Cardiac muscle cell (in vitro differentiated cells and primary cell): ENCODE data around the gene KLF15. TPM values are rescaled to one million over a fixed set of nuclear protein-coding genes. Genes with fewer than 3 reads are reported as not detected.

Source experiments
- DNase-seq, 2 donors: peaks; one replicate each; pipeline versions ENCODE4 v3.0.0 to v3.0.0-alpha.2; 2010 to 2017; ENCODE audit warnings: low read depth in 1 of 2, low spot score in 1 of 2
- H3K27ac ChIP-seq: fragments of 200-600 bp; sonication (generic); 2 replicates; pipeline ENCODE4 v1.5.1; 2016
- H3K27me3 ChIP-seq: fragments of 200-600 bp; sonication (generic); 2 replicates; pipeline ENCODE4 v1.6.0; 2016; ENCODE audit warnings: control low read depth
- H3K36me3 ChIP-seq: fragments of 200-600 bp; sonication (generic); 2 replicates; pipeline ENCODE4 v1.5.1; 2016; ENCODE audit warnings: control low read depth
- H3K4me1 ChIP-seq: fragments of 200-600 bp; sonication (generic); 2 replicates; pipeline ENCODE4 v1.8.1; 2017; ENCODE audit warnings: low read depth, mild to moderate bottlenecking, mixed run types
- H3K4me3 ChIP-seq: fragments of 200-600 bp; sonication (generic); 2 replicates; pipeline ENCODE4 v1.5.1; 2016; ENCODE audit warnings: mild to moderate bottlenecking
- H3K9me3 ChIP-seq: fragments of 200-600 bp; sonication (generic); 2 replicates; pipeline ENCODE4 v1.5.1; 2017; ENCODE audit warnings: low read depth, mild to moderate bottlenecking, control low read depth
- polyA plus RNA-seq: library from polyadenylated mRNA; unstranded; fragments of >200 nt; fragmentation: Nextera tagmentation; extraction: Ambion mirVana; gene quantifications from 2 replicates; pipeline ENCODE4 v1.2.1, GENCODE V29; 2016
- total RNA-seq: library from RNA; depleted of rRNA; stranded (reverse); fragments of >200 nt; gene quantifications from 2 replicates; pipeline ENCODE4 v1.2.3, GENCODE V29; 2016
- TF ChIP-seq, protein P1 (sequence below): IDR thresholded peaks from 2 replicates; pipeline ENCODE4 v1.5.1; 2012; ENCODE audit warnings: low read depth, mild to moderate bottlenecking, low read length

The KLF15 gene
- total and polyA plus RNA-seq, 2 experiments from 2014 or later: 0.75 to 16.5 TPM

- H3K27me3 ChIP-seq: no peaks in the 10 kb centered on the region
- H3K4me3 ChIP-seq: no peak overlapping the region
- no peak overlapping the region for H3K27ac ChIP-seq
- H3K36me3 ChIP-seq: no peaks in the 10 kb centered on the region
- no peaks in the 10 kb centered on the region for H3K9me3 ChIP-seq
- no peak for DNase-seq
- TF ChIP-seq, protein P1, sequence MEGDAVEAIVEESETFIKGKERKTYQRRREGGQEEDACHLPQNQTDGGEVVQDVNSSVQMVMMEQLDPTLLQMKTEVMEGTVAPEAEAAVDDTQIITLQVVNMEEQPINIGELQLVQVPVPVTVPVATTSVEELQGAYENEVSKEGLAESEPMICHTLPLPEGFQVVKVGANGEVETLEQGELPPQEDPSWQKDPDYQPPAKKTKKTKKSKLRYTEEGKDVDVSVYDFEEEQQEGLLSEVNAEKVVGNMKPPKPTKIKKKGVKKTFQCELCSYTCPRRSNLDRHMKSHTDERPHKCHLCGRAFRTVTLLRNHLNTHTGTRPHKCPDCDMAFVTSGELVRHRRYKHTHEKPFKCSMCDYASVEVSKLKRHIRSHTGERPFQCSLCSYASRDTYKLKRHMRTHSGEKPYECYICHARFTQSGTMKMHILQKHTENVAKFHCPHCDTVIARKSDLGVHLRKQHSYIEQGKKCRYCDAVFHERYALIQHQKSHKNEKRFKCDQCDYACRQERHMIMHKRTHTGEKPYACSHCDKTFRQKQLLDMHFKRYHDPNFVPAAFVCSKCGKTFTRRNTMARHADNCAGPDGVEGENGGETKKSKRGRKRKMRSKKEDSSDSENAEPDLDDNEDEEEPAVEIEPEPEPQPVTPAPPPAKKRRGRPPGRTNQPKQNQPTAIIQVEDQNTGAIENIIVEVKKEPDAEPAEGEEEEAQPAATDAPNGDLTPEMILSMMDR: no peak
- H3K4me1 ChIP-seq: no peaks in the 10 kb centered on the region
These were observed 24.8 kb upstream of the KLF15 start for GRCh38 chr3:126381966-126382365.

- H3K27ac ChIP-seq: no peak overlapping the region
- no peaks in the 10 kb centered on the region for H3K9me3 ChIP-seq
- H3K36me3 ChIP-seq: no peaks in the 10 kb centered on the region
- no peak overlapping the region for H3K4me3 ChIP-seq
- TF ChIP-seq, protein P1: no peak
- H3K4me1 ChIP-seq: no peaks in the 10 kb centered on the region
- DNase-seq: no peak
- no peaks in the 10 kb centered on the region for H3K27me3 ChIP-seq
These were observed 23.0 kb upstream of the KLF15 start for GRCh38 chr3:126380011-126380768.

GRCh38 chr3:126378341-126378751, 21.1 kb upstream of the KLF15 start:
- Histone ChIP-seq H3K27ac (no peak overlapping the region), H3K27me3 (no peaks in the 10 kb centered on the region), H3K4me1 (no peaks in the 10 kb centered on the region), H3K4me3 (no peak overlapping the region), H3K36me3 (no peaks in the 10 kb centered on the region), H3K9me3 (no peaks in the 10 kb centered on the region)
- TF ChIP-seq, protein P1: no peak
- DNase-seq: no peak

DNA sequence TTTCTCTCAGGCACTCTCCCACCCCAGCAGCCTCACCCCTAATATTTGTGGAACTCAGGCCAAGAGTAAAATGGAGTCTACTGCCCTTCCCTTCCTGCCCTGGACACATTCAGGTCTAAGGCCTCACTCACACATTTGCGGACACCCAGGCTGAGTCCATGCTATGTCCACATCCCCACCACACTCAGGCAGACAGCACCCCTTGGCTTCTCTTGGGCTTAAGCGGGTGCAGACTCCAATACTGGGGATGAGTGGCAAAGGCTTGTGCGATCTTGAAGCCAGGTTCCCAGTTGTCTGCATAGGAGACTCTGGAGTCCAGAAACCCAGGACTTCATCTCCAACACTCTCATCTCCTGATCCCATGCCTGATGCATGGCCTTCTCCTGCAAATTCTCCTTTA, 20.0 kb upstream of the KLF15 start:
- H3K4me3 ChIP-seq: no peak overlapping the region
- no peaks in the 10 kb centered on the region for H3K36me3 ChIP-seq
- TF ChIP-seq, protein P1: no peak
- no peaks in the 10 kb centered on the region for H3K27me3 ChIP-seq
- no peaks in the 10 kb centered on the region for H3K4me1 ChIP-seq
- H3K27ac ChIP-seq: no peak overlapping the region
- no peaks in the 10 kb centered on the region for H3K9me3 ChIP-seq
- no peak for DNase-seq

- H3K4me1 ChIP-seq: no peaks in the 10 kb centered on the region
- no peaks in the 10 kb centered on the region for H3K27me3 ChIP-seq
- H3K9me3 ChIP-seq: no peaks in the 10 kb centered on the region
These were observed 19.2 kb upstream of the KLF15 start for GRCh38 chr3:126376444-126376843.

More at GRCh38 chr3:126376444-126376843, 19.2 kb upstream of the KLF15 start:
- Histone ChIP-seq H3K4me3 (no peak overlapping the region), H3K27ac (no peak overlapping the region), H3K36me3 (no peaks in the 10 kb centered on the region)
- DNase-seq: no peak
- TF ChIP-seq, protein P1: no peak
